ENCODE measurements around the gene CRYBG2. TPM values are rescaled to one million over a fixed set of nuclear protein-coding genes. Genes with fewer than 3 reads are reported as not detected.
"Not testable (repeated sequence)": the region's sequence is repeated elsewhere in the genome, so short reads cannot be mapped to it uniquely, and the experiment has no call there.

Gene CRYBG2
- polyA plus RNA-seq, 1 donor (not counting 4 experiments of a cell fraction or from before 2014, with no cell fraction given): 7.9 TPM

- dilution Hi-C loops (cut with MboI; ENCODE audit: extremely low pct_ligation_motif_present, low sequenced_read_pairs): no loop called here
- H2AFZ ChIP-seq (ENCODE audit: control insufficient read depth, low read length): no peak overlapping the region
- no peaks in the 10 kb centered on the region for H3K79me2 ChIP-seq (ENCODE audit: control insufficient read depth, insufficient read depth, low read length)
- FAIRE-seq (no peak), DNase-seq (ENCODE audit: low read depth, low spot score) (no peak)
- H4K20me1 ChIP-seq (ENCODE audit: control insufficient read depth, extremely low read depth, insufficient read depth, low read length): no peaks in the 10 kb centered on the region
- no peak overlapping the region for H3K9ac ChIP-seq (ENCODE audit: control insufficient read depth, extremely low read depth, insufficient read depth, low read length)
- no peak overlapping the region for H3K4me3 ChIP-seq (ENCODE audit: control insufficient read depth in 2 of 3, extremely low read depth in 1 of 3, insufficient read depth in 2 of 3, low read depth in 1 of 3, low read length in 3 of 3)
- H3K9me1 ChIP-seq (ENCODE audit: control insufficient read depth, extremely low read depth, insufficient read depth, low read length): no peaks in the 10 kb centered on the region
- no peak for TF ChIP-seq EZH2 (IDR thresholded peaks at IDR 0.05; ENCODE audit: low read length)
- TF ChIP-seq CTCF (optimal IDR thresholded peaks at IDR 0.05 in 1 of 3, IDR thresholded peaks at IDR 0.05 in 1 of 3, conservative IDR thresholded peaks at IDR 0.05 in 1 of 3; ENCODE audit: extremely low read depth in 1 of 3, insufficient read depth in 2 of 3, low read length in 3 of 3): no peak
- H3K36me3 ChIP-seq (ENCODE audit: control insufficient read depth in 2 of 2, extremely low read depth in 1 of 2, insufficient read depth in 2 of 2, low read length in 2 of 2): no peaks in the 10 kb centered on the region
- H3K4me1 ChIP-seq (ENCODE audit: control insufficient read depth, extremely low read depth, insufficient read depth, low read length): no peaks in the 10 kb centered on the region
- H3K27me3 ChIP-seq (ENCODE audit: control insufficient read depth, extremely low read depth, insufficient read depth, low read length): no peaks in the 10 kb centered on the region
- H3K4me2 ChIP-seq (ENCODE audit: control insufficient read depth, extremely low read depth, insufficient read depth, low read depth, low read length): no peak overlapping the region
- no peak overlapping the region for H3K27ac ChIP-seq (ENCODE audit: control insufficient read depth, insufficient read depth, low read length)
- no peaks in the 10 kb centered on the region for H3K9me3 ChIP-seq (ENCODE audit: control insufficient read depth, low read depth, low read length)
These were observed 39.4 kb downstream of the CRYBG2 start for GRCh38 chr1:26314501-26314900.

DNA sequence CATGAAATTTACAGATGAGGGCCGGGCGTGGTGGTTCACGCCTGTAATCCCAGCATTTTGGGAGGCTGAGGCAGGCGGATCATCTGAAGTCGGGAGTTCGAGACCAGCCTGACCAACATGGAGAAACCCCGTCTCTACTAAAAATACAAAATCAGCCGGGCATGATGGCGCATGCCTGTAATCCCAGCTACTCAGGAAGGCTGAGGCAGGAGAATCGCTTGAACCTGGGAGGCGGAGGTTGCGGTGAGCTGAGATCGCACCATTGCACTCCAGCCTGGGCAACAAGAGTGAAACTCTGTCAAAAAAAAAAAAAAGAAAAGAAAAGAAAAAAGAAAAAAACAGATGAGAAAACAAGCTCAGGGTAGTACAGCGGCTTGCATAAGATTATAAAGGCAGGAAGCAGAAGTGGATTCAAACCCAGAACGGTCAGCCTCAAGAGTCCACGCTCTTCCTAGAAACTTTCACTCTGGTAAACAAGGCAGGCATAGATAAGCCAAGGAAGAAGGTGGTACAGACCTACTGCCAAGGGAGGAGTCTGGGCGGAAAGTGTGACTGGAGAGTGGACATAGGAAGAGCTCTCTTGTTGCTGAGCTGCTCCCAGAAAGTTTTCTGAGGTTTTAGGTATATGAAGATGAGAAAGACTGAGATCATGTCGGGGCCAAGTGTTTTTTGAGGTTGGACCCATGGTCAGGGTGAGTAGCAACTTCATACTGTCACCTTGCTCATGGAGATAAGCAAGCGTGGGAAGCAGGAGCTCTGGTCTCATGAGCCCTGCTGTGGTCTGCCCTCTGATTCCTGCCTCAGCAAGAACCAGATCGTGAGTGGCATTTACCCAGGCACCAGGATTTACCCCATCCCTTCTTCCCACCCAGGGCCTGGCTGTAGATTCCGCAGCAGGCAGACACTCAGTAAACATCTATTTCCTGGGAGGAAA is 45.7 kb downstream of the CRYBG2 start:
- H3K9ac ChIP-seq (ENCODE audit: control insufficient read depth, extremely low read depth, insufficient read depth, low read length); H3K27ac ChIP-seq (ENCODE audit: control insufficient read depth, insufficient read depth, low read length); dilution Hi-C loops (cut with MboI; ENCODE audit: extremely low pct_ligation_motif_present, low sequenced_read_pairs); H3K79me2 ChIP-seq (ENCODE audit: control insufficient read depth, insufficient read depth, low read length); H3K27me3 ChIP-seq (ENCODE audit: control insufficient read depth, extremely low read depth, insufficient read depth, low read length); H3K9me3 ChIP-seq (ENCODE audit: control insufficient read depth, low read depth, low read length); H3K4me3 ChIP-seq (ENCODE audit: control insufficient read depth in 2 of 3, extremely low read depth in 1 of 3, insufficient read depth in 2 of 3, low read depth in 1 of 3, low read length in 3 of 3); H3K9me1 ChIP-seq (ENCODE audit: control insufficient read depth, extremely low read depth, insufficient read depth, low read length); H4K20me1 ChIP-seq (ENCODE audit: control insufficient read depth, extremely low read depth, insufficient read depth, low read length); FAIRE-seq; DNase-seq (ENCODE audit: low read depth, low spot score); H3K36me3 ChIP-seq (ENCODE audit: control insufficient read depth in 2 of 2, extremely low read depth in 1 of 2, insufficient read depth in 2 of 2, low read length in 2 of 2); H3K4me2 ChIP-seq (ENCODE audit: control insufficient read depth, extremely low read depth, insufficient read depth, low read depth, low read length): not testable (repeated sequence)
- H2AFZ ChIP-seq (ENCODE audit: control insufficient read depth, low read length): peak overlapping the region; percentile 22
- H3K4me1 ChIP-seq (ENCODE audit: control insufficient read depth, extremely low read depth, insufficient read depth, low read length): peaks cover 12% of the 10 kb centered on the region
